Urinary bladder (tissue), 4 donors: ENCODE measurements around the gene ATP8A2. TPM values are rescaled to one million over a fixed set of nuclear protein-coding genes. Genes with fewer than 3 reads are reported as not detected.
"Not testable (repeated sequence)": the region's sequence is repeated elsewhere in the genome, so short reads cannot be mapped to it uniquely, and the experiment has no call there.

Source experiments
- DNase-seq: peaks from one replicate; pipeline ENCODE4 v3.0.0-alpha.2; 2015; ENCODE audit errors: extremely low spot score
- H3K27ac ChIP-seq: one replicate; pipeline ENCODE4 v1.5.1; 2013; ENCODE audit warnings: low read depth, mild to moderate bottlenecking, moderate library complexity
- H3K36me3 ChIP-seq: one replicate; pipeline ENCODE4 v1.6.1; 2013; ENCODE audit warnings: mild to moderate bottlenecking, moderate library complexity; ENCODE audit not compliant: insufficient read depth
- H3K4me1 ChIP-seq: one replicate; pipeline ENCODE4 v1.6.1; 2013; ENCODE audit warnings: mild to moderate bottlenecking, moderate library complexity; ENCODE audit not compliant: insufficient read depth
- H3K4me3 ChIP-seq: one replicate; pipeline ENCODE4 v1.5.1; 2013; ENCODE audit warnings: low read depth, low read length
- WGBS: extraction: QIAGEN DNeasy Blood & Tissue Kit; methylation state at CpG from one replicate; pipeline ENCODE4 v1.1.7; 2013; 5-methylcytosine and 5-hydroxymethylcytosine counted together
- polyA plus RNA-seq: library from polyadenylated mRNA; stranded (reverse); fragments of 200-250 nt; gene quantifications from one replicate; pipeline ENCODE4 v1.2.3, GENCODE V29; 2013
- total RNA-seq: library from RNA; depleted of rRNA; stranded (reverse); fragments of >200 nt; gene quantifications from one replicate; pipeline ENCODE4 v1.2.3, GENCODE V29; 2014
- donor health status: healthy with polysubstance abuse.
- donor health status: healthy.

Gene ATP8A2
- 1.4 TPM for total RNA-seq
- polyA plus RNA-seq, result 1.5 TPM

DNA sequence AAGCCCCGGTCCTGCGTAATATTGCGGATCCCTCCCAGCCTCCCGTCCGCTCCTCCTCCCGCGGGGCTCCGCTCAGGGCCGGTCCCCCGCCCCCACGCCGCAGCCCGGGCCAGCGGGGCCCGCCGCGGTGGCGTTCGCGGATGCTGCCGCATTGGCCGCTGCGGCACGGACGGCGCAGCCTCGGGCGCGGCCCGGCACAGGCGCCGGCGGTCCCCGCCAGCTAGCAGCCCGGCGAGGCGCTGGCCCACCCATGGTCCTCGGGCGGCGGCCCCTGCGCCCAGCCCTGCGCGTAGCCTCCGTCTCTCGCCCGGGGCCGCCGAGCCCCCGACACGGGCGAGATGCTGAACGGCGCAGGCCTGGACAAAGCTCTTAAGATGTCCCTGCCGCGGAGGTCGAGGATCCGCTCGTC lies at the start of gene ATP8A2:
Gene ATP8A2, plus strand, starts transcription at position 100 of the 409 bp plus-strand sequence. Its CDS starts 239 bp downstream, at position 339.
- under 1% methylated on average over 58 of the region's 58 CpGs for WGBS
- DNase-seq, result no peak
- H3K36me3 ChIP-seq, result no peaks in the 10 kb centered on the region
- peak within 1 kb of the TSS; percentile 57 for H3K4me3 ChIP-seq
- no peak within 1 kb of the TSS for H3K27ac ChIP-seq
- H3K4me1 ChIP-seq, result no peaks in the 10 kb centered on the region

DNA sequence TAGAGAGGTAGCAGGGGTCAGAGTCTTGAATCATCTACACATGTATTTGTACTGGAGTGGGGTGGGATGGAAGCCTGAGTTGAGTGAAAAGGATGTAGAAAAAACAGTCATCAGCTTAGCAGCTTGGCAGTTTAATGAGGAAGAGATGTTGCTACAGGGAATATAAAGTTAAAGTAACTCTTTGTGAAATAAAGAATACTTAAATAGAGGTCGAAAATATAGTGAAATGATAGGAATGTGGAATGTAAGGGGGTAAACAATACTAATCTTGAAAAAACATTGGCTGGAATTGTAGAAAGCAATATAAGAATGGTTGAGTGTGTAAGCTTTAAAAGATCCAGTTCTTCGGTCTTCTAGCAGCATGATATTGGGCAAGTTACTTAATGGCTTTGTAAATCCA lies 47.7 kb upstream of the ATP8A2 start:
- no peak overlapping the region for H3K27ac ChIP-seq
- no peak for DNase-seq
- no peaks in the 10 kb centered on the region for H3K4me1 ChIP-seq
- H3K36me3 ChIP-seq, result peaks cover 5% of the 10 kb centered on the region
- 80% methylated on average over 2 of the region's 2 CpGs for WGBS
- H3K4me3 ChIP-seq, result no peak overlapping the region

DNA sequence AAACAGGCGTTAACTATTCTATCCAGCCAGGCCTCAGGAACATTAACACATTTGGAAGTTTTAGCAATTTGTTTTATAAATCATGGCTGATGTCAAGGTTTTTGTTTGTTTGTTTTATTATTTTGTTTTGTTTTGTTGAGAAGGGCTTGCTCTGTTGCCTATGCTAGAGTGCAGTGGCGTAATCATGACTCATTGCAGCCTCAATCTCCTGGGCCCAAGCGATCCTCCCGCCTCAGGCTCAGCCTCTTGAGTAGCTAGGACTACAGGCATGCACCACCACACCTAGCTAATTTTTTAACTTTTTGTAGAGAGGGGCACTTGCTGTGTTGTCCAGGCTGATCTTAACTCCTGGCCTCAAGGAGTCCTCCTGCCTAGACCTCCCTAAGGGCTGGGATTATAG lies 42.1 kb upstream of the ATP8A2 start:
- Histone ChIP-seq H3K4me3 (no peak overlapping the region), H3K27ac (no peak overlapping the region), H3K36me3 (peaks cover 6% of the 10 kb centered on the region), H3K4me1 (no peaks in the 10 kb centered on the region)
- no peak for DNase-seq
- 98% methylated on average over 4 of the region's 4 CpGs for WGBS

DNA sequence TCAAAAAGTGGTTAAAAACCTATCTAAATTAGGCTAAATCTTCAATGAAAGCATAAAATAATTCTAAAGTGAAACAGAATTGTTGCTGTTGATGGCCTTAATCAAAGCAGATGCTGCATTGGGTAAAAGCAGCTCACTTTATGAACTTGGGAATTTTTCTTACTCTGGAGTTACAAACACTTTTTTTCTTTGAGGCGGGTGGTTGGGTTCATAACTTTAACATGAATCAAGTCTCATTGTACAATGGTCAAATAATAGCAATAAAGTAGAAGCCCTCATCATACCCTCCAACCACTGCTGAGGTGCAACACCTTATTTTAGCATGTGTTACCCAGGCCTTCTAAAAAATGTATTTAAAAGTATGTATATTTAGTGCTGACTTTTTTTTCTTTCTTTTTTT lies 41.2 kb upstream of the ATP8A2 start:
- peaks cover 5% of the 10 kb centered on the region for H3K36me3 ChIP-seq
- DNase-seq, result no peak
- H3K4me1 ChIP-seq, result no peaks in the 10 kb centered on the region
- H3K27ac ChIP-seq, result no peak overlapping the region
- 90% methylated on average over 1 of the region's 1 CpG for WGBS
- no peak overlapping the region for H3K4me3 ChIP-seq

DNA sequence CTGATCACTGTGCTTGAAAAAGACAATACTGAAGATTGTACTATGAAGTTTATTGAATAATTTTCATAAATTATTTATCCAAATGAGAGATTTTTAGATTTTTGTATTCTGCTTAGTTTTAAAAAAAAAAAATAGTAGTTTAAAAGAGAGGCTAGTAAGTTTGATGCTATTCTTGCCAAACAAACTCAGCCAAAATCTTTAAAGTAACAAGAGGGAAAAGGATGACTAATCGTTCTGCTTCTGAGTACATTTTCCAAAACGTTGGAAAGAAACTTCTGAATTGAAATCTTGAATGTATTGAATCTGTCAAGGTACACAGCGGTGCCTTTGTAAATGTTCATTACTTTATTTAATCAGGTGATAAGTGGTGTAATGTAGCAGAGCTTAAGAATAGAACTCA lies 35.9 kb upstream of the ATP8A2 start:
- Histone ChIP-seq H3K4me3 (no peak overlapping the region), H3K36me3 (no peaks in the 10 kb centered on the region), H3K4me1 (no peaks in the 10 kb centered on the region), H3K27ac (no peak overlapping the region)
- DNase-seq, result no peak
- WGBS, result 58% methylated on average over 3 of the region's 3 CpGs

DNA sequence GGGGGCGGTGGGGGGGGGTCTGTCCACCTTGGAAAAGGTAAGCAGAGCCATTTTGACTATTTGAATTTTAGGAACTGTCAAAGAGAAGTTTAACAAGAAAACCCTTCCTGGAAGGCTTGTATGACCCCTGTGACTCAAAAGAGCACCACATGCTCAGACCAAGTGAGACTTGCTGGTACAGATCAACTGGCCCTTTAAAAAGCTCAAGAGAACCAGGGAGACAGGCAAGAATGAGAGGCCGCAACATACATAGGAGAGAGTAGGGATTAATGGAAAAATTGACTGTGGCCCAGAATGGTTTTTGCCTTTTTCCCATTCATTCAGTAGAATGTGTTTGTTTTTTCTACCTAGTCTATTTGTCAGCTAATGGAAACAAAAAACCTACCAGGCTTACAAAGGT lies 26.2 kb upstream of the ATP8A2 start:
- H3K27ac ChIP-seq, result no peak overlapping the region
- DNase-seq, result no peak
- H3K4me3 ChIP-seq, result no peak overlapping the region
- H3K36me3 ChIP-seq, result peaks cover 3% of the 10 kb centered on the region
- 87% methylated on average over 2 of the region's 2 CpGs for WGBS
- H3K4me1 ChIP-seq, result no peaks in the 10 kb centered on the region

DNA sequence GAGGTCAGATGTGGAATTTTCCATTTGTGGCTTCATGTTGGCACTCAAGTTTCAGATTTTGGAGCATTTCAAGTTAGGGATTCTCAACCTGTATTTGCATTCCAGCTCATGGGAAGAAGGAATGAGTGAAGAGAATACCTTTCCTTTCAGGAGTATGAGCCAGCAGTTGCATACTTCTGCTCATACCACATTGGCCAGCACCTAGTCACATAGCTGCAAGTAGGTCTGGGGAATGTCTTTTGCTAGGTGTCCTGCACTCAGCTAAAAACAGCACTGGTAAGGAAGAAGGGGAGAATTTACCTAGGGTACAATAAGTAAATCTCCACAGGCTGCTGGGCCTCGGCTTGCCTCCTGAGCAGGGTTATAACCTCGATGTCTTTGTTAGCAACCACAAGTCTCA lies 24.6 kb upstream of the ATP8A2 start:
- no peak overlapping the region for H3K27ac ChIP-seq
- WGBS, result 79% methylated on average over 2 of the region's 2 CpGs
- no peaks in the 10 kb centered on the region for H3K36me3 ChIP-seq
- H3K4me1 ChIP-seq, result no peaks in the 10 kb centered on the region
- no peak for DNase-seq
- H3K4me3 ChIP-seq, result no peak overlapping the region

DNA sequence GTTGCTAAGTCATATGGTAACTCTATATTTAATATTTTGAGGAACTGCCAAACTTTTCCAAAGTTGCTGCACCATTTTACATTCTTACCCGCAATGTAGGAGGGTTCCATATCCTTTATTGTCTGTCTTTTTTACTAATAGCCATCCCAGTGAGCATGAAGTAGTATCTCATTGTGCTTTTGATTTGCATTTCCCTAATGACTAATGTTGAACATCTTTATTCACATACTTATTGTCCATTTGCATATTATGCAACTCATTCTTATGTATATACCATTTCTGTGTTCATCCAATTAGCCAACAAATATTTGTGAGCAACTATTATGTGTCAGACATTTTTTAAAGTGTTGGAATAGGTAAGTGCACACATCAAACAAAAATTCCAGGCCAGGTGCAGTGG lies 20.4 kb upstream of the ATP8A2 start:
- no peaks in the 10 kb centered on the region for H3K36me3 ChIP-seq
- 97% methylated on average over 1 of the region's 1 CpG for WGBS
- H3K27ac ChIP-seq, result no peak overlapping the region
- no peak for DNase-seq
- no peaks in the 10 kb centered on the region for H3K4me1 ChIP-seq
- H3K4me3 ChIP-seq, result no peak overlapping the region

DNA sequence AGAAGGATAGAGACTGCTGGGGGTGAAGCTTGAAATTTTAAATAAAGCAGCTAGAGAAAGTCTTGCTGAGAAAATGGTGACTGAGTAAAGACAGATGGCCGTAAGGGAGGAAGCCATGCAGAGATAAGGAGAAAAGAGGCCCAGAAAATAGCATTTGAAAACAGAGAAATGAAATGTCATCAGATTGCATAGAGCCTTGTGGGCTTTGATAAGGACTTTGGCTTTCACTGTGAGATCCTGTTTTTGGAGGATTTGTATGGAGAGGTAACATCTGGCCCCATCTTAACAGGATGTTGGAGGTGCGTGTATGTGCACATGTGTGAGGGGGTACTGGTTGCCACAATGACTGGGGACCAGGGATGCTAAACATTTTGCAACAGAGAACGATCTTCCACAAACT lies 19.5 kb upstream of the ATP8A2 start:
- H3K4me3 ChIP-seq, result no peak overlapping the region
- 33% methylated on average over 3 of the region's 3 CpGs for WGBS

DNA sequence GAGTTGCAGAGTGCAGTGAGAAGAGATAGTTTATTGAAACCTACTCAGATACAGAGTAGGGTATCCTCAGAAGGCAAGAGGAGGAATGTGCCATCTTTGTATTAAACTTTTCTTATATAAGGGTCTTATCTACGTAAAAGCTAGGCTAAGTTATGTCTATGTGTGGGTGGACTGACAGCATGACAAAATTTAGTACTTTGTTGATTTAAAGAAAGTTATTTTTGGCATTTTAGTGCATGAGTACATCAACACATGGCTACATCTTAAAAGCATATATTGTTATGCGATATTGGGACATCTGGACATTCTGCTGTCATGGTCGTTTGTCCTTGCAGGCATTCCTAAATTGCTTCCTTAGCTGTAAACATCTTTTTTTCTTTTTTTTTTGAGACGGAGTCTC lies 19.0 kb upstream of the ATP8A2 start:
- no peak overlapping the region for H3K4me3 ChIP-seq
- no peak for DNase-seq
- H3K4me1 ChIP-seq, result no peaks in the 10 kb centered on the region
- H3K27ac ChIP-seq, result no peak overlapping the region
- no peaks in the 10 kb centered on the region for H3K36me3 ChIP-seq
- WGBS, result 55% methylated on average over 4 of the region's 4 CpGs

More for the DNA sequence above, 19.5 kb upstream of the ATP8A2 start:
- no peaks in the 10 kb centered on the region for H3K36me3 ChIP-seq
- DNase-seq, result no peak
- no peak overlapping the region for H3K27ac ChIP-seq
- H3K4me1 ChIP-seq, result no peaks in the 10 kb centered on the region

DNA sequence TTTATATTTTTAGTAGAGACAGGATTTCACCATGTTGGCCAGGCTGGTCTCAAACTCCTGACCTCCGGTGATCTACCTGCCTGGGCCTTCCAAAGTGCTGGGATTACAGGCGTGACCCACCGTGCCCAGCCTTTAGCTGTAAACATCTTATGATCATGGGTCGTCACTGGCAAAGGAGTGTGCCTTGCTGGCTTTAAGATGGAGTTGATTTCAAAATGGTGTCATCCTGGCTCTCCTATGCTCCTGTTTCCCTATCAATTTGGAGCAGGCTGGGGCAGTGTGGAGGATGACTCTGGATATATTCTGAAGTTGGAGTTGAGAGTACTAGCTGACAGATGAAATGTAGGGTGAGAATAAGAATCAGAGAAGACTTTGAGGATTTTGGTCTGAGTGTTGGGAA lies 18.4 kb upstream of the ATP8A2 start:
- no peaks in the 10 kb centered on the region for H3K36me3 ChIP-seq
- DNase-seq, result no peak
- H3K4me3 ChIP-seq, result no peak overlapping the region
- no peak overlapping the region for H3K27ac ChIP-seq
- H3K4me1 ChIP-seq, result no peaks in the 10 kb centered on the region
- 93% methylated on average over 4 of the region's 4 CpGs for WGBS

DNA sequence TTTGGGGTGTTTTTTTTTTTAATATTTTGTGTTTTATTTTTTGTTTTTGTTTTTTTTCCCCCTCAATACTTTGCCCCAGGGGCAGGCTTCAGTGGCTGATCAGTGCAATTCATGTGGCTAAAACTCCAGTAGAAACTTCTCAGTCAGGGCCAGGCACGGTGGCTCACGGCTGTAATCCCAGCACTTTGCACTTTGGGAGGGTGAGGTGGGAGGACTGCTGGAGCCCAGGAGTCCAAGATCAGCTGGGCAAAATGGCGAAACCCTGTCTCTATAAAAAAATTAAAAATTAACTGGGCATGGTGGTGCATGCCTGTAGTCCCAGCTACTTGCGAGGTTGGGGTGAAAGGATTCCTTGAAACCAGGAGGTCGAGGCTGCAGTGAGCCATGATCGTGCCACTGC lies 17.4 kb upstream of the ATP8A2 start:
- Histone ChIP-seq H3K27ac (no peak overlapping the region), H3K36me3 (no peaks in the 10 kb centered on the region), H3K4me3 (no peak overlapping the region), H3K4me1 (no peaks in the 10 kb centered on the region)
- 80% methylated on average over 6 of the region's 6 CpGs for WGBS
- DNase-seq, result no peak

DNA sequence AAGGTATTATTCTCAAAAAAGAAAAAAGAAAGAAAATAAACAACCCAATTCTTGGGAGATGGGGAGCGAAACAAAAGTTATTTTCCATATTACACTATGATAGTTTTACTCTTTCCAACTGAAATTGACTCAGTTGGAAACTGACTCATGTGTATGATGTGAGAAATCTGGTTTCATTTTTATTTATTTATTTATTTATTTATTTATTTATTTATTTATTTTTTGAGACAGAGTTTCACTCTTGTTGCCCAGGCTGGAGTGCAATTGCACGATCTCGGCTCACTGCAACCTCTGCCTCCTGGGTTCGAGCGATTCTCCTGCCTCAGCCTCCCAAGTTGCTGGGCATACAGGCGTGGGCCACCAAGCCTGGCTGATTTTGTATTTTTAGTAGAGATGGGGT lies 11.3 kb upstream of the ATP8A2 start:
- H3K36me3 ChIP-seq, H3K4me1 ChIP-seq, H3K27ac ChIP-seq, DNase-seq, H3K4me3 ChIP-seq: not testable (repeated sequence)
- WGBS, result 95% methylated on average over 6 of the region's 6 CpGs

DNA sequence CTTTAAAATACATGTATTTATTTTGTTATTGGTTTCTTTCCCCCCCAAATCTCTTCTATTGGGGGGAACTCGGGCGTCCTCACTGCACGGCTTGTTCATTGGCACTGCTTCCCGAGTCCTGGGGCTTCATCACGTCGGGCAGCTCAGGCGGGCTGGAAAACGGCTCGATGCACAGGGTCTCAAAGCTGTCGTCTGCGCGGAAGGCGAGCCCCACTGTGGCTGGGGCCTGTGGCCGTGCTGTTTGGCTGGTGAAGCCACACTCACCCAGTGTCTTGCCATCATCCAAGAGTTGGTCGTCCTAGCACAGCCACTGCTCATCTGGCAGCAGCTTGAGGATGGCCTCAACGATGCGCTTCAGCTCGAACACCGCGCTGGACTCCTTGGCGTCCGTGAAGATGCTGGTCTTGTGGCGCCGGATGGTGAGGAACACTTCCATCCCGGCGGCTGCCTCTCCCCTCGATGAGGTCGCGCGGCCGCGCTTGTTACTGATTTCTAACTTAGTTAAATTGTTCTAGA lies 6.0 kb upstream of the ATP8A2 start:
- WGBS, result 92% methylated on average over 32 of the region's 32 CpGs
- Histone ChIP-seq H3K27ac (no peak overlapping the region), H3K36me3 (no peaks in the 10 kb centered on the region), H3K4me1 (no peaks in the 10 kb centered on the region), H3K4me3 (no peak overlapping the region)
- no peak for DNase-seq
